ENCODE data around the gene MGA. TPM values are rescaled to one million over a fixed set of nuclear protein-coding genes. Genes with fewer than 3 reads are reported as not detected.

The MGA gene
- total RNA-seq, 1 experiment from 2014 or later, result 21.5 TPM

DNA sequence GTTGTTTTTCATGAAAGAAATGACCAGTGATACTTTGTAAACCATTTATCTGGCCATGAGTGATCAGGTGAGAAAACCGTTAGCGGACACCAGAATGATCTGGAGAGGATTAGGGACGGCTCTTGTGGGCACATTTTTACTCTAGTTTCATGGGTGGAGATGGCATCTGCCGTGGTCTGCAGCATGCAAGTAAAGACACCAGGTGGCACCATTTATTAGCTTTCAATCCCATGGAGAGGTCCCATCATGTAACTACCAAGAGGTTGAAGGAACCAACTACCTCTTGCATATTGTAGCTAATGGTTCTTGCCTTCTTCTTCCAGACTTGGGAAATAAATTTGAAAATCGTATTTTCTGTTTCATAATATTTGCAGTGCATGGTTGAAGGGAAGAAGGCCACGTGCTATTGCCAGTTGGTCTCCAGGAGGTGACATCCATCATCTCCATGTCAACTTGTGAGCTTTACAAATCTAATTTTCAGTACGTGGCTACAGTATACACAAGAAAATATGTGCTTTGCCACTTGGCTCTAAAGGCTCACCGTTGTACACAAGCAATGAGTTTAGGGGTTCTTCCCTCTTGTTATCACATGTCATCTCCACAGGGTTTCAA is 112.6 kb downstream of the MGA start:
- H3K27me3 ChIP-seq (replicated peaks), result no peaks in the 10 kb centered on the region
- no peaks in the 10 kb centered on the region for H3K9me3 ChIP-seq (replicated peaks)
- DNase-seq (ENCODE audit: low read depth in 1 of 2, low spot score in 2 of 2), result peak; percentile 57 to 70
- H3K27ac ChIP-seq, result no peak overlapping the region
- H3K4me3 ChIP-seq, result no peak overlapping the region
- peaks cover 3% of the 10 kb centered on the region; the same call in 1 of the 2 replicates for H3K36me3 ChIP-seq
- H3K4me1 ChIP-seq (replicated peaks), result peaks cover 37% of the 10 kb centered on the region

DNA sequence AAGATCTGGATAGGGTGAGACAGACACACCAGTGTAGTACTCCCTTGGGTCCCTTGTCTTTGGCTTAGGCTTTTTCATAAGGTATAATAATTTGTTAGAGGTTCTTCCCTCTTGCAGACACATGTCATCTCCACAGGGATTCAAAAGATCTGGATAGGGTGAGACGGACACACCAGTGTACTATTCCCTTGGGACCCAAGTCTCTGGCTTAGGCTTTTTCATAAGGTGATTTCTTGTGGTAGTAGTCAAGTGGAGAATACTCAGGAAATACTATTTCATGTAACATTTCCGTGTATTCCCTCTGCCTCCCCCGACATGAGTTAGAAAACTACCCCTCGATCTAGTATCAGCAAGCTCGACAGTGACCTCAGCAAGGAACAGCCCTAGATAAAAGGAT is 113.1 kb downstream of the MGA start:
- Histone ChIP-seq H3K27me3 (replicated peaks) (no peaks in the 10 kb centered on the region), H3K4me1 (replicated peaks) (peaks cover 42% of the 10 kb centered on the region), H3K27ac (0 out of 2 replicates have a peak overlapping the region, but pooled peaks have one; percentile 3), H3K4me3 (peak overlapping the region; percentile 53), H3K9me3 (replicated peaks) (no peaks in the 10 kb centered on the region), H3K36me3 (peaks cover 3% of the 10 kb centered on the region; the same call in 1 of the 2 replicates)
- no peak for DNase-seq (ENCODE audit: low read depth in 1 of 2, low spot score in 2 of 2)

DNA sequence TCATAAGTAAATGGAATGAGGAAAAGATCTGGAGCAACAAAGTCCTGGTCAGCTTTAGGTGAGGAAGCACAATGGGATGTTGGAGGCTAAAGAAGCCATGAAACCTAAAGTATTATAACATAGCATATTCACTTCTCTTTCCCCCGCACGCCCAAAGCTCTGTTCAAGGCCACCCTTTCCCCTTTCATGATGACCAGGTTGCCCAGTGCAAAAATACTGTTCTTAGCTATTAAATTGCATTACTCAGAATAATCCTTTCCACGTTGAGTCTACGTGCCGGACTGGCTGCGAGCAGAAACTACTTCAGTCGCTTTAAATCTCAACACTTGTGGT is 113.5 kb downstream of the MGA start:
- no peak for DNase-seq (ENCODE audit: low read depth in 1 of 2, low spot score in 2 of 2)
- no peaks in the 10 kb centered on the region for H3K9me3 ChIP-seq (replicated peaks)
- peaks cover 3% of the 10 kb centered on the region; the same call in 1 of the 2 replicates for H3K36me3 ChIP-seq
- H3K27me3 ChIP-seq (replicated peaks), result no peaks in the 10 kb centered on the region
- H3K4me1 ChIP-seq (replicated peaks), result peaks cover 46% of the 10 kb centered on the region
- peak overlapping the region; percentile 3; the same call in 1 of the 2 replicates for H3K27ac ChIP-seq
- peak overlapping the region; percentile 53 for H3K4me3 ChIP-seq

DNA sequence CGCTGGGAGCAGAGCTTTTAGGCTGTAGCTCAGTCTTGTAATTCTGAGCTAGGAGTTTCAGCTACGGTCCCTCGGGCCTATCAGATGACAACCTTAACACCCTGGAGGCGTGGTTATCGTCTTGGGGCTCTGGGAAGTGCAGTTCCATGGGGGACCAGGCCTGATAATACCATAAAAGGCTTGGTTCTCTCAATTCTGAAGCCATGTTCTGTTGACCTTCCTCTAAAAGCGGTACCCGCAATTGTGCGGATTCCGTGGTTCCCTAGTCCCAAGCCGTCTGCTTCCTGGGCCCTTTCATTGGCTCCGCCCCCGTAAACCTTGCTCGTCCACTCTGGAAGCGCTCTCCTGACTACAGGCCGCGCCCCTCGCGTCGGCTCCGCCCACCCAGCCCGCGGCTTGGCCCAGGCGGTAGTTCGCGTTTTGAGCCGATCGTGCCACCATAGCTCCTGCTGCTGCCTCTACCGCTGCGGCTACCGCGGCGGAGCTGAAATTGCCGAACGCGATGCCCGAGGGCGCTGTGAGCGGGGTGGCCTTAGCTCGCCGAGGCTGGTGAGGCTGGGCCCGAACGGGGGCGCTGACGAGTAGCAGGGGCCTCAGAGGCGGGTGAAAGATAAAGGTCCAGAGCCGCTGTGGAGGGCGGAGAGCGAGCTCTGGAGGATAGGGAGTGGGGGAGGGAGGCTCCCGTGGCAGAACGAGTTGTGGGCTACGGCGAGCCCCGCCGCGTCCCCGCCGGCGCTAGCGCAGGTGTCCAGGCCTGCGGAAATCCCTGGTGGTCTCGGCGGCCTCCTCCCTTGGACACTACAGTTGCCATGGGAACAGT is 114.1 kb downstream of the MGA start, which contains the start of gene MAPKBP1:
Gene MAPKBP1 (plus strand): TSS at position 423 of the 820 bp plus-strand sequence. CDS start 792 bp downstream, outside the sequence.
- peak; percentile 99 for DNase-seq (ENCODE audit: low read depth in 1 of 2, low spot score in 2 of 2)
- H3K4me3 ChIP-seq, result peak within 1 kb of the TSS; percentile 53
- H3K4me1 ChIP-seq (replicated peaks), result peaks cover 46% of the 10 kb centered on the region
- no peaks in the 10 kb centered on the region for H3K9me3 ChIP-seq (replicated peaks)
- H3K36me3 ChIP-seq, result peaks cover 3% of the 10 kb centered on the region; the same call in 1 of the 2 replicates
- peak within 1 kb of the TSS; percentile 35 for H3K27ac ChIP-seq
- H3K27me3 ChIP-seq (replicated peaks), result no peaks in the 10 kb centered on the region

DNA sequence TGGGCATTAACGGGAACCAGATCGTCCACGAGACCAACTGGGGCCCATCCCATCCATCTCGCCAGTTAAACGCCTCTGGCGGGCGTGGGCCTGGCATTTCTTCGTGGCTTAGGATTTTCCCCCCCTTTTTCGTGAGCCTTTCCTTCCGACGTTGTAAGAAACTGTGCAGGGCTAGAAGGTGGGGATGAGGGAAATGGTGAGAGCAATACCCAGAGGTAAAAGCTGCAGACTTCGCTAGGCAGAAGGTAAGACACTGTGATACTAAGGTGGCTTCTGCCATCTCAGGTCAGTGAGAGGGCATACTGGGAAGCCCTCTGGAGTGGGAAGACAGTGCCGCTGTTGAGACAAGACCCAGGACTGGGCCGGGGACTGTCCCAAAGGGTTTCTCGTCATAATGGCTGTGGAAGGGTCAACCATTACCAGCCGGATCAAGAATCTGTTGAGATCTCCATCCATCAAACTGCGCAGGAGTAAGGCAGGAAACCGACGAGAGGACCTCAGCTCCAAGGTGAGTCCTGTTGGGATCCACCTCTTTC is 114.7 kb downstream of the MGA start:
- H3K4me1 ChIP-seq (replicated peaks), result peaks cover 52% of the 10 kb centered on the region
- H3K27me3 ChIP-seq (replicated peaks), result no peaks in the 10 kb centered on the region
- H3K27ac ChIP-seq, result peak overlapping the region; percentile 35
- no peak for DNase-seq (ENCODE audit: low read depth in 1 of 2, low spot score in 2 of 2)
- H3K4me3 ChIP-seq, result peak overlapping the region; percentile 53
- H3K9me3 ChIP-seq (replicated peaks), result no peaks in the 10 kb centered on the region
- peaks cover 3% of the 10 kb centered on the region; the same call in 1 of the 2 replicates for H3K36me3 ChIP-seq

DNA sequence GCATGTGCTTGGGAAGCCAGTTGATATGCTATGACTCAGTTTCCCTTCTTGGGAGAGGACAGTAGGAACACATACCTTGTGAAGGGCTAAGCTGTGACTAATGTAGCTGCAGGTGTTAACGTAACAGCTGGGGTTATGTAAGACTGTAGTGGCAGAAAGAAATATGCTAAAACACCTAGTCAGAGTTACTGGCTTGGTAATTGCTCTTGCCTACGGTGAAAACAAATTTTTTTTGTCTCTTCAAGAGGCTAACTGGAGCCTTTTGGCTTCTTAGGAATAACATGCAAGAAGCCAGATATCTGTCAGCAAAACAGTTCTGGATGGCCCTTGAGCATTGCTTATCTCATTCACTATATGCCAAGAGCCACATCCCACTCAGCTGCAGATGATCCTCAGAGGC is 115.4 kb downstream of the MGA start:
- Histone ChIP-seq H3K27ac (no peak overlapping the region), H3K4me3 (peak overlapping the region; percentile 53), H3K9me3 (replicated peaks) (no peaks in the 10 kb centered on the region), H3K27me3 (replicated peaks) (no peaks in the 10 kb centered on the region), H3K36me3 (peaks cover 3% of the 10 kb centered on the region; the same call in 1 of the 2 replicates), H3K4me1 (replicated peaks) (peaks cover 59% of the 10 kb centered on the region)
- no peak for DNase-seq (ENCODE audit: low read depth in 1 of 2, low spot score in 2 of 2)

DNA sequence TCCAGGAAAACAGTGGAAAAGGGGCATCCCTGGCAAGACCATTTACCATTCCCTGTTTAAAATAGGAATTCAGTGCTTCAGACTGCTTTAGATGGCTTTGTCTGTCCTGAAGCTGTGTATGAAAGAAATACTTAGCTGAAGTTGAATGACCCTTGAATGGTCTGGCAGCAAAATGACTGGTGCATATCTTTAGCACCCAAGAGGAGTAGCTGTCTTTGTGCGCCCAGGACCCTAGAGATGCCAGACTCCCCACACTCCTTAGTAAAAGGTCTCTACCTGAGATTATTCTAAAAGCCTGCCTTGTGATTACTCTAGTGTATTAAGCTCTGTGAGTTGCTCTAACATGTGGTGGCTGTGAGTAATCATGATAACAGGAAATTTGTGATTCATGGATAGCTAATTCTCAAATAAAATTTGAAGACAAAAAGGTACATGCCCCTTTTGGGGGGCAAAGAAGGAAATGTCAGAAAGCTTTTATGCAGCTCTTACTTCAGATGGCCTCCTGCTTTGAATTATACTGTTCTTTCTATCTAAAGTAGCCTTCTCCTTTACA is 117.3 kb downstream of the MGA start:
- Histone ChIP-seq H3K27me3 (replicated peaks) (no peaks in the 10 kb centered on the region), H3K9me3 (replicated peaks) (no peaks in the 10 kb centered on the region), H3K36me3 (peaks cover 3% of the 10 kb centered on the region; the same call in 1 of the 2 replicates), H3K4me3 (no peak overlapping the region), H3K27ac (no peak overlapping the region), H3K4me1 (replicated peaks) (peaks cover 64% of the 10 kb centered on the region)
- no peak for DNase-seq (ENCODE audit: low read depth in 1 of 2, low spot score in 2 of 2)

DNA sequence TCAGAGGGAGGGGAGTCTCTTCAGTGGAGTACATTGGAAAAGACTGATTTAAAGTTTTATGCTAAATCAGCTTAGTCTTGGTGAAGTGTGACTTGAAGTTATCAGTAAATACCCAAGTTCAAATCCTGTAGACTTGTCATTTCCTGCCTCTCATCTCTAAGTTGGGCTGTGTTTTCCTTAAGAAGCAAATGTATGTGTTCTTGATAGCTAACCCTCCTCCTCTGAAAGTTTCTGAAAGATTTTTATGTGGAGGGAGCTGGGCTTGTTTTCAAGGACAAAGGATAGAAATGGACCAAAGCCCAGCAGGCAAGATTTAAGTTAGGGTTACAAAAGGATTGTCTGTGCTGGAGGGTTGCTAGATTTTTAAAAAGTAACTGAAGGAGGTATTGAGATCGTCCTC is 118.3 kb downstream of the MGA start:
- H3K4me3 ChIP-seq, result no peak overlapping the region
- peaks cover 3% of the 10 kb centered on the region; the same call in 1 of the 2 replicates for H3K36me3 ChIP-seq
- H3K4me1 ChIP-seq (replicated peaks), result peaks cover 57% of the 10 kb centered on the region
- H3K27ac ChIP-seq, result no peak overlapping the region
- no peak for DNase-seq (ENCODE audit: low read depth in 1 of 2, low spot score in 2 of 2)
- H3K9me3 ChIP-seq (replicated peaks), result no peaks in the 10 kb centered on the region
- H3K27me3 ChIP-seq (replicated peaks), result no peaks in the 10 kb centered on the region

DNA sequence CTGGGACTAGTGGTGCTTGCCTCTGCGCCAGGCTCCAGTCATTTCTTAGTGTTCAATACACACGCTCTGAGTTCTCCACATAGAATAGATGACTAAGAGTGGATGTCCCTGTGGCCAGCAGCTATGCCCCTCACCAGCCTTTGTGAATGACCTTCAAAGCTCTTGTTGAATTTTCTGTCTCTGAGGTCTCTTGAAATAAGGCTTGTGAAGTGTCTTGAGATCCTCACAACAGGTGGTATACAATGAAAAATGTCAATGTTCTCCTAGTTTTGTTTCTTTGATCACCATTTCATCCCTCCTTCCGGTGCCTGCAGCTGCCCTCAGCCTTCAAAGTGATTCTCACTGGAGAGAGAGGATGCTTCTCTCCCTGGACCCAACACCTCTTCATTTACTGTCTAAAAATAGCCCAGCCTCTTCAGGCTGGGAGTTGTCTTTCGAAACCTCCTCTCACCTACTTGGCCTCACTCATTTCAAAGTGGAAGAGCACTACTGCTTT is 119.5 kb downstream of the MGA start:
- H3K4me1 ChIP-seq (replicated peaks), result peaks cover 55% of the 10 kb centered on the region
- H3K36me3 ChIP-seq, result peaks cover 3% of the 10 kb centered on the region; the same call in 1 of the 2 replicates
- H3K27ac ChIP-seq, result 0 out of 2 replicates have a peak overlapping the region, but pooled peaks have one; percentile 15
- H3K27me3 ChIP-seq (replicated peaks), result no peaks in the 10 kb centered on the region
- no peak overlapping the region for H3K4me3 ChIP-seq
- no peaks in the 10 kb centered on the region for H3K9me3 ChIP-seq (replicated peaks)
- no peak for DNase-seq (ENCODE audit: low read depth in 1 of 2, low spot score in 2 of 2)

DNA sequence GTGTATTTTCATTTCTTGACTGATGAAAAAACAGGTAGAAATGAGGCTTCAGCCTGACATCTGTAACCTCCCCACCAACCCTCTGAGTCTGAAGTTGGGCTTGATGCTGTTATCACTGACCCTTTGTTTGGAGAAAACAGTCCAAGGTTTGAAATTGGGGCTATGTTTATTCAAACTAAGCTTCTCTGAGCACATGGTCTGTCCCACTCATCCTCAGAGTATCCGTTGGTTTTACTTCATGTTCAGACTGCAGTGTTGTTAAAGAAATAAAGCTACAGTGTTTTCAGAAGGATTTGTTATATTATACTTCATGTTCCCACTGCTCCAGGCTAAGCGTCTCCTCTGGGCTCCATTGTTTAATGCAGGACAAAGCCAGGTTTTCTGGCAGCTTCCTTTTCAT is 120.1 kb downstream of the MGA start:
- Histone ChIP-seq H3K27ac (peak overlapping the region; percentile 15), H3K4me1 (replicated peaks) (peaks cover 49% of the 10 kb centered on the region)
- peak in 1 of 2 experiments; percentile 33 for DNase-seq (ENCODE audit: low read depth in 1 of 2, low spot score in 2 of 2)

DNA sequence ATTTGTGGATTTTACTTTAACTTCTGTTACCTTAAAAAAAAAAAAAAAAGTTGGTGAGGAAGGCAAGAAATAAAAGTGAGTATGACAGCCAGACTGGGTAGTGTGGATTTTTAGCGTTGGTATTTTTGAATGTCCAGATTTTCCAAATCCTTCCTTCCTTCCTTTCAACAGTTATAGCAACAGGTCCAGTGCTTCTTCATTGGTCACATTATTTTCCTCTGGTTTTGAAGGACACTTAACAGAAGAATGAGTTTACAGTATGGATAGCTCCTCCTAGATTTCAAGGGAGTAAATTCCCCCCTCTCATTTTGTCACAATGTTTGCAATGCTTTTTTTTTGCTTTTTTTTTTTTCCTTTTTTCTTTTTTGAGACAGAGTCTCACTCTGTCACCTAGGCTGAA is 120.5 kb downstream of the MGA start:
- Histone ChIP-seq H3K4me1 (replicated peaks) (peaks cover 45% of the 10 kb centered on the region), H3K27me3 (replicated peaks) (no peaks in the 10 kb centered on the region), H3K4me3 (no peak overlapping the region), H3K27ac (peak overlapping the region; percentile 15), H3K9me3 (replicated peaks) (no peaks in the 10 kb centered on the region), H3K36me3 (no peaks in the 10 kb centered on the region)
- no peak for DNase-seq (ENCODE audit: low read depth in 1 of 2, low spot score in 2 of 2)

More for the DNA sequence above, 120.1 kb downstream of the MGA start:
- H3K4me3 ChIP-seq, result no peak overlapping the region
- H3K36me3 ChIP-seq, result peaks cover 3% of the 10 kb centered on the region; the same call in 1 of the 2 replicates
- H3K27me3 ChIP-seq (replicated peaks), result no peaks in the 10 kb centered on the region
- H3K9me3 ChIP-seq (replicated peaks), result no peaks in the 10 kb centered on the region

DNA sequence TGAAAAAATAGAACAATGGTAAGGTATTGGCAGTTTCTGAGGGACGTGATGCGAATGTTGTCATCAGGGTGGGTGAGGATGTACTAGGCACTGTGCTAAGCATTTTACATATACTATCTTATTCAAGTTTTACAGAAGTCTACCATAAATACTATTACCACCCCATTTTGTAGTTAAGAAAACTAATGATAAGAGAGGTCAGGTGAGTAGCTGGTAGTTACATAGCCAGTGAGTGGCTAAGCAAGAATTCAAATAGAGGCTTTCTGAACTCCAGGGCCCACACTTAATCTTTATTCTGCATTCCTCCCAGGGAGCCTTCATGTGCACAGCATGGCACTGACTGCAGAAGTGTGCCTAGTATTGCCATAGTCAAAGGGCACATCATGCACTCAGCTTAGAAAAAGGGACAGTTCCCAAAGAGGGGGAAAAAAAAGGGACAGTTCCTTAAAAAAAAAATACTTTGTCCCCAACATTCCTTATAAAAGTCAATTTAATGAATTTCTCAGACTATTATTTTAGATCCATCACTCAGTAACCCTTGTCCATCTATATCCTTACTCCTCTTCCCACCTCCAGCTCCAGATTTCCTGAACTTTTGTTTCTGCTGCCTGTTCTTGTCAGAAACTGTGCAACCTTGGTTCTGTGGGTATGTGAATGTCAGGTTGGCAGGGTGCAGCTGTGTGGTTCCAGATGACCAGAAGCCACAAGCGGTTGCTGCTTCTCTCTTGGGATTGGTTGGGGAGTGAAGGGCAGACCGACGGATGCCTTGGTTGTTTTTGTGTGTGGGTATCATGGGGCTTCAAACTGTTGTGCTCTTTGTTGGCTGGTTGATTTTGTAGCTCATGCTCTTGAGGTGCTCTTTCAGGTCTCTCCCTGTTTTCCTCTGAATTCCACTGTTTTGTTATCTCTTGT is 122.4 kb downstream of the MGA start:
- peaks cover 29% of the 10 kb centered on the region for H3K4me1 ChIP-seq (replicated peaks)
- no peaks in the 10 kb centered on the region for H3K9me3 ChIP-seq (replicated peaks)
- H3K27me3 ChIP-seq (replicated peaks), result no peaks in the 10 kb centered on the region
- no peak overlapping the region for H3K4me3 ChIP-seq
- DNase-seq (ENCODE audit: low read depth in 1 of 2, low spot score in 2 of 2), result no peak
- H3K36me3 ChIP-seq, result no peaks in the 10 kb centered on the region
- no peak overlapping the region for H3K27ac ChIP-seq

DNA sequence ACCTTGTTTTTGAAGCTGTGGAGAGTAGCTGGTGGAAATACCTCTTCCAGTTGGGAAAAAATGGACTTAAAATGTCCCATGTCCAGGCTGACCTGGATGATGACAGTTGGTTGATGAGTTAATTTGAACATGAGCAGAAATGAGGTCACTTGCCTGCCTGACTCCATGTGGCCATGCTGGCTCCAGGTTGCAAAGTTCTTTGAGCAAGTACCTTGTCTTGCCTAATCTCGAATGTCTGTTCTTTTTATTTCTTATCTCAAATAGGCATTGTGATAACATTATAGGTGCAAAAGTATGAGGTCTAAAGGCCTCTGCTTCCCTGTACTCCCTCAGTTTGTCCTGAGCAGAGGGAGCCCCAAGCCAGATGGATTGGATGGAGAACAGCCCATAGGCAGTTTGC is 123.1 kb downstream of the MGA start:
- peaks cover 22% of the 10 kb centered on the region for H3K4me1 ChIP-seq (replicated peaks)
- H3K27me3 ChIP-seq (replicated peaks), result no peaks in the 10 kb centered on the region
- DNase-seq (ENCODE audit: low read depth in 1 of 2, low spot score in 2 of 2), result no peak
- H3K36me3 ChIP-seq, result no peaks in the 10 kb centered on the region
- H3K27ac ChIP-seq, result no peak overlapping the region
- no peaks in the 10 kb centered on the region for H3K9me3 ChIP-seq (replicated peaks)
- no peak overlapping the region for H3K4me3 ChIP-seq

All from SJSA1 (cell line).